ENCODE measurements around the gene HMX2.

HMX2 gene

DNA sequence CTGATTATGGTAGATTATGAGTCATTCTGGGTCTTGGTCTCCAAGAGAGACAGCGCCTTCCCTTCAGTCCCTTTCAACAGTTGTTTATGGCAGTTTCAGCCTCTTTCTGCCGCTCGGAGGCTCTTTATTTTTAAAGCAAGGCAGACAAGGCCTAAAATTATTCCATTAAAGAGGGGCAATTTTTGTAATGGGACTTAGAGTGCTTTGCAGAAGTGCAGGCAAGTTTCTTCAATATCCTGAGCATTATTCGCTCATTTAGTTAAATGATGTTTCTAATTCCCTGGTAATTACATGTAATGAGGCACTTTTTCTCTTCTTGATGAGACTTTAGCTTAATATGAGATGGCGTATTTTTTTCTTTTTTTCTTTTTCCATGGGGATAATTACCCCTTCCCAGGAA is 39.8 kb downstream of the HMX2 start:
- in situ Hi-C loops (cut with HindIII; ENCODE audit: low sequenced_read_pairs) = no loop called here

GRCh38 chr10:123191886-123192285 is 44.0 kb downstream of the HMX2 start:
- in situ Hi-C loops (cut with HindIII; ENCODE audit: low sequenced_read_pairs) = no loop called here

GRCh38 chr10:123194056-123194455 is 46.1 kb downstream of the HMX2 start:
- in situ Hi-C loops (cut with HindIII; ENCODE audit: low sequenced_read_pairs) = no loop called here

Measured in DLD1 (cell line).